H1 (cell line): ENCODE results near the gene F3. TPM values are rescaled to one million over a fixed set of nuclear protein-coding genes. Genes with fewer than 3 reads are reported as not detected.

ENCODE experiments used
- CTCF ChIA-PET: fragments of 300-600 bp; sonication (Branson Sonifier 250); formaldehyde crosslinking; loops from one replicate; lab custom pipeline; 2021; ENCODE audit not compliant: partially characterized antibody; lab: Charles Lee
- POLR2A ChIA-PET: fragments of 300-600 bp; sonication (Branson Sonifier 250); formaldehyde crosslinking; loops from one replicate; lab custom pipeline; 2021; ENCODE audit warnings: inconsistent platforms; ENCODE audit not compliant: partially characterized antibody; lab: Charles Lee
- DNase-seq, 2 experiments: peaks; one replicate each; pipeline versions ENCODE4 v3.0.0 to v3.0.0-alpha.2; 2010 to 2022; ENCODE audit warnings: low spot score in 2 of 2, low read depth in 1 of 2, mixed read lengths in 1 of 2
- FAIRE-seq: peaks from 2 replicates; lab custom pipeline; 2011; peaks lifted over from hg19 to GRCh38; lab: Jason Lieb, UNC
- H2AFZ ChIP-seq: 2 replicates; pipeline ENCODE4 v1.8.1; 2012; ENCODE audit warnings: low read length, inconsistent platforms
- H2AK5ac ChIP-seq: 2 replicates; pipeline ENCODE4 v1.6.1; 2013; ENCODE audit warnings: low read depth, low read length
- H2BK120ac ChIP-seq: replicated peaks from 2 replicates; pipeline ENCODE3; 2013; ENCODE audit warnings: low read depth, low read length, inconsistent platforms
- H2BK12ac ChIP-seq: 2 replicates; pipeline ENCODE4 v1.6.1; 2013; ENCODE audit warnings: low read depth, low read length
- H2BK15ac ChIP-seq: 2 replicates; pipeline ENCODE4 v1.6.1; 2013; ENCODE audit warnings: low read length
- H2BK20ac ChIP-seq: 2 replicates; pipeline ENCODE4 v1.6.1; 2013; ENCODE audit warnings: low read length
- H2BK5ac ChIP-seq: 2 replicates; pipeline ENCODE4 v1.6.1; 2013; ENCODE audit warnings: low read depth, low read length
- H3K14ac ChIP-seq: 2 replicates; pipeline ENCODE4 v1.6.1; 2013; ENCODE audit warnings: inconsistent platforms; ENCODE audit not compliant: insufficient read length
- H3K18ac ChIP-seq: 2 replicates; pipeline ENCODE4 v1.6.1; 2013; ENCODE audit warnings: low read length; ENCODE audit errors: extremely low read depth
- H3K23ac ChIP-seq: 2 replicates; pipeline ENCODE4 v1.6.1; 2013; ENCODE audit warnings: inconsistent platforms; ENCODE audit not compliant: insufficient read length
- H3K23me2 ChIP-seq: 2 replicates; pipeline ENCODE4 v1.6.1; 2013; ENCODE audit warnings: low read depth, low read length
- H3K27ac ChIP-seq: 2 replicates; pipeline ENCODE4 v1.6.1; 2011; ENCODE audit warnings: low read depth, low read length, inconsistent platforms
- H3K27me3 ChIP-seq, 4 experiments: replicated peaks in 1 of 4; 1 replicate in 1 of 4; 2 replicates in 3 of 4; pipeline versions ENCODE4 v1.6.1 to v1.8.1; 2011 to 2013; ENCODE audit warnings: low read length in 3 of 4, mild to moderate bottlenecking in 3 of 4, inconsistent platforms in 2 of 4, mixed read lengths in 2 of 4, moderate library complexity in 1 of 4; ENCODE audit not compliant: control insufficient read depth in 3 of 4, insufficient read depth in 3 of 4; ENCODE audit errors: extremely low read depth in 1 of 4
- H3K36me3 ChIP-seq, 4 experiments: 2 replicates each; pipeline versions ENCODE4 v1.6.1 to v1.8.1; 2011 to 2013; ENCODE audit warnings: mild to moderate bottlenecking in 4 of 4, low read length in 3 of 4, moderate library complexity in 2 of 4, control low read depth in 1 of 4, inconsistent platforms in 1 of 4; ENCODE audit not compliant: insufficient read depth in 4 of 4, control insufficient read depth in 2 of 4
- H3K4ac ChIP-seq: replicated peaks from 2 replicates; pipeline ENCODE3; 2013; ENCODE audit warnings: low read length, low read depth, mixed read lengths, inconsistent platforms; ENCODE audit not compliant: insufficient read length
- H3K4me1 ChIP-seq, 4 experiments: replicated peaks in 1 of 4; 1 replicate in 1 of 4; 2 replicates in 3 of 4; pipeline versions ENCODE4 v1.6.1 to v1.8.1; 2011 to 2013; ENCODE audit warnings: low read length in 3 of 4, inconsistent platforms in 2 of 4, mixed read lengths in 1 of 4; ENCODE audit not compliant: insufficient read depth in 4 of 4, control insufficient read depth in 3 of 4
- H3K4me2 ChIP-seq, 2 experiments: 2 replicates each; pipeline versions ENCODE4 v1.6.1 to v1.8.1; 2011 to 2013; ENCODE audit warnings: low read depth in 2 of 2, low read length in 2 of 2, control low read depth in 1 of 2, inconsistent platforms in 1 of 2, mild to moderate bottlenecking in 1 of 2; ENCODE audit not compliant: insufficient read depth in 1 of 2
- H3K4me3 ChIP-seq, 4 experiments: fragments of 200-600, 300-600 bp in 1 of 4; sonication (generic), shearing (Covaris generic), sonication (Bioruptor Twin) in 1 of 4; 2 replicates each; pipeline versions ENCODE4 v1.5.1 to v1.8.1; 2011 to 2016; ENCODE audit warnings: low read length in 4 of 4, low read depth in 3 of 4, control low read depth in 2 of 4, inconsistent platforms in 2 of 4, mild to moderate bottlenecking in 2 of 4, mixed read lengths in 1 of 4, moderate library complexity in 1 of 4; ENCODE audit not compliant: insufficient read depth in 2 of 4; ENCODE audit errors: extremely low read depth in 1 of 4
- H3K56ac ChIP-seq: replicated peaks from 2 replicates; pipeline ENCODE3; 2013; ENCODE audit warnings: low read depth, mild to moderate bottlenecking, mixed read lengths, low read length, inconsistent platforms; ENCODE audit not compliant: insufficient read length
- H3K79me1 ChIP-seq: 2 replicates; pipeline ENCODE4 v1.6.1; 2013; ENCODE audit warnings: low read depth, low read length, control low read depth
- H3K79me2 ChIP-seq, 2 experiments: 2 replicates each; pipeline versions ENCODE4 v1.6.1 to v1.8.1; 2012 to 2013; ENCODE audit warnings: low read length in 2 of 2, mild to moderate bottlenecking in 2 of 2, inconsistent platforms in 1 of 2; ENCODE audit not compliant: insufficient read depth in 2 of 2, control insufficient read depth in 1 of 2
- H3K9ac ChIP-seq, 4 experiments: replicated peaks in 1 of 4; 1 replicate in 1 of 4; 2 replicates in 3 of 4; pipeline versions ENCODE4 v1.6.1 to v1.8.1; 2011 to 2013; ENCODE audit warnings: low read depth in 3 of 4, low read length in 3 of 4, control low read depth in 2 of 4, mild to moderate bottlenecking in 2 of 4, moderate library complexity in 2 of 4, inconsistent platforms in 1 of 4; ENCODE audit errors: extremely low read depth in 1 of 4
- H3K9me3 ChIP-seq, 2 experiments: 2 replicates each; pipeline versions ENCODE4 v1.6.1 to v1.8.1; 2012 to 2013; ENCODE audit warnings: mild to moderate bottlenecking in 2 of 2, moderate library complexity in 2 of 2, control low read depth in 1 of 2, inconsistent platforms in 1 of 2, low read depth in 1 of 2, low read length in 1 of 2, mixed read lengths in 1 of 2; ENCODE audit not compliant: insufficient read depth in 2 of 2
- H4K20me1 ChIP-seq, 2 experiments: replicated peaks in 1 of 2; 2 replicates each; pipeline versions ENCODE3 to v1.8.1; 2011 to 2013; ENCODE audit warnings: inconsistent platforms in 2 of 2, low read length in 2 of 2, mild to moderate bottlenecking in 1 of 2; ENCODE audit not compliant: insufficient read depth in 2 of 2, control insufficient read depth in 1 of 2
- H4K5ac ChIP-seq: 2 replicates; pipeline ENCODE4 v1.6.1; 2013; ENCODE audit warnings: low read length, low read depth, mixed read lengths, inconsistent platforms; ENCODE audit not compliant: insufficient read length
- H4K8ac ChIP-seq: 2 replicates; pipeline ENCODE4 v1.8.0; 2013; ENCODE audit warnings: mild to moderate bottlenecking, moderate library complexity, low read length, inconsistent platforms; ENCODE audit not compliant: insufficient read depth; ENCODE audit errors: extremely low read depth
- H4K91ac ChIP-seq: replicated peaks from 2 replicates; pipeline ENCODE3; 2013; ENCODE audit warnings: low read length, mixed read lengths, inconsistent platforms; ENCODE audit not compliant: insufficient read length
- GTF2F1 ChIP-seq: IDR thresholded peaks from 2 replicates; pipeline ENCODE4 v1.6.1; 2012; ENCODE audit warnings: low read depth, low read length, improper control_type of control experiment, borderline replicate concordance
- SRF ChIP-seq: IDR thresholded peaks from 2 replicates; pipeline ENCODE4 v1.6.1; 2011; ENCODE audit warnings: mild to moderate bottlenecking, low read depth, low read length, moderate library complexity
- SUZ12 ChIP-seq: fragments of 200-600 bp; sonication (generic); IDR thresholded peaks from 2 replicates; pipeline ENCODE4 v1.6.1; 2012; ENCODE audit warnings: mild to moderate bottlenecking, inconsistent platforms, low read length, moderate library complexity, mixed read lengths
- WGBS, 2 experiments: shearing (Covaris generic) in 1 of 2; methylation state at CpG; one replicate each; pipeline versions ENCODE4 v1.1.6 to v1.1.7; 2013 to 2015; ENCODE audit warnings: low lambda C conversion rate in 2 of 2, mixed read lengths in 2 of 2, inconsistent platforms in 1 of 2, low coverage in 1 of 2, missing lambda C conversion rate in 1 of 2; ENCODE audit not compliant: insufficient replicate concordance in 2 of 2, insufficient coverage in 1 of 2, insufficient read length in 1 of 2; ENCODE audit errors: extremely low coverage in 1 of 2, missing lambda C conversion rate in 1 of 2; 5-methylcytosine and 5-hydroxymethylcytosine counted together
- polyA plus RNA-seq, 7 experiments: library from polyadenylated mRNA; depleted of rRNA in 3 of 7; stranded (reverse) in 5 of 7; unstranded in 2 of 7; fragments of >200 nt in 5 of 7; fragments of 200-250 nt in 2 of 7; gene quantifications; 1 replicate in 5 of 7; 2 replicates in 1 of 7; 4 replicates in 1 of 7; pipeline versions ENCODE4 v1.2.1 to v1.2.3, GENCODE V29; 2011 to 2013; ENCODE audit warnings: missing spikeins in 2 of 7, mixed read lengths in 2 of 7
- total RNA-seq: library from RNA; stranded (reverse); fragmentation: NEBNext Ultra II Directional; extraction: Animal tissue kit (Norgen Biotek cat#: 25700); gene quantifications from 2 replicates; pipeline ENCODE4 v1.2.1, GENCODE V29; 2021
- TF ChIP-seq, protein P1 (sequence below), 3 experiments: IDR thresholded peaks; 1 replicate in 2 of 3; 2 replicates in 1 of 3; pipeline versions ENCODE4 v1.5.1 to v1.6.1; 2011; ENCODE audit warnings: low read length in 3 of 3, mild to moderate bottlenecking in 3 of 3, inconsistent platforms in 2 of 3, low read depth in 1 of 3, moderate library complexity in 1 of 3; ENCODE audit not compliant: insufficient read depth in 1 of 3; ENCODE audit errors: control extremely low read depth in 1 of 3

Gene F3
- total and polyA plus RNA-seq, 2 of the 8 experiments (the other 6 are each of a cell fraction or from before 2014, with no cell fraction given): 2.6 to 8.6 TPM

- whole genome bisulfite sequencing, 2 experiments: 88% methylated on average over 5 of the region's 5 CpGs; no CpG with 5 or more reads in 1 of the 2 experiments
- CTCF ChIA-PET: interaction anchor here (0.6 to 1.3 kb wide), 7 partner anchors 10 to 592 kb away, joined by 3 read pairs; no protein-coding TSS in a partner anchor
- no peak for FAIRE-seq
- H3K56ac ChIP-seq: no peak overlapping the region
- H3K27me3 ChIP-seq: 0 out of 7 replicates have a peak, but pooled peaks cover 0 to 2% (median 0%) of the 10 kb centered on the region in 4 experiments
- no peak overlapping the region for H3K4me2 ChIP-seq
- H3K4me3 ChIP-seq: no peak overlapping the region
- no peak overlapping the region for H2AFZ ChIP-seq
- H3K9me3 ChIP-seq: no peaks in the 10 kb centered on the region
- no peak overlapping the region for H3K23ac ChIP-seq
- DNase-seq: no peak
- no peak overlapping the region for H2BK12ac ChIP-seq
- no peaks in the 10 kb centered on the region for H3K79me2 ChIP-seq
- H4K91ac ChIP-seq: no peak overlapping the region
- H3K36me3 ChIP-seq: no peaks in the 10 kb centered on the region
- no peak overlapping the region for H2BK5ac ChIP-seq
- no peaks in the 10 kb centered on the region for H3K23me2 ChIP-seq
- no peak overlapping the region for H3K9ac ChIP-seq
- H3K18ac ChIP-seq: no peak overlapping the region
- POLR2A ChIA-PET: no interaction called here
- H3K79me1 ChIP-seq: no peaks in the 10 kb centered on the region
- no peak overlapping the region for H2AK5ac ChIP-seq
- no peak overlapping the region for H3K27ac ChIP-seq
- peaks cover 11 to 21% (median 13%) of the 10 kb centered on the region in 4 experiments for H3K4me1 ChIP-seq
- no peaks in the 10 kb centered on the region for H4K20me1 ChIP-seq
- TF ChIP-seq, protein P1, sequence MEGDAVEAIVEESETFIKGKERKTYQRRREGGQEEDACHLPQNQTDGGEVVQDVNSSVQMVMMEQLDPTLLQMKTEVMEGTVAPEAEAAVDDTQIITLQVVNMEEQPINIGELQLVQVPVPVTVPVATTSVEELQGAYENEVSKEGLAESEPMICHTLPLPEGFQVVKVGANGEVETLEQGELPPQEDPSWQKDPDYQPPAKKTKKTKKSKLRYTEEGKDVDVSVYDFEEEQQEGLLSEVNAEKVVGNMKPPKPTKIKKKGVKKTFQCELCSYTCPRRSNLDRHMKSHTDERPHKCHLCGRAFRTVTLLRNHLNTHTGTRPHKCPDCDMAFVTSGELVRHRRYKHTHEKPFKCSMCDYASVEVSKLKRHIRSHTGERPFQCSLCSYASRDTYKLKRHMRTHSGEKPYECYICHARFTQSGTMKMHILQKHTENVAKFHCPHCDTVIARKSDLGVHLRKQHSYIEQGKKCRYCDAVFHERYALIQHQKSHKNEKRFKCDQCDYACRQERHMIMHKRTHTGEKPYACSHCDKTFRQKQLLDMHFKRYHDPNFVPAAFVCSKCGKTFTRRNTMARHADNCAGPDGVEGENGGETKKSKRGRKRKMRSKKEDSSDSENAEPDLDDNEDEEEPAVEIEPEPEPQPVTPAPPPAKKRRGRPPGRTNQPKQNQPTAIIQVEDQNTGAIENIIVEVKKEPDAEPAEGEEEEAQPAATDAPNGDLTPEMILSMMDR (IDR thresholded peaks at IDR 0.05; ENCODE audit: control extremely low read depth in 1 of 3, insufficient read depth in 1 of 3, low read depth in 1 of 3, low read length in 3 of 3): no peak
- TF ChIP-seq SRF: no peak
- no peak for TF ChIP-seq SUZ12
- no peak for TF ChIP-seq GTF2F1
- H2BK120ac ChIP-seq: no peak overlapping the region
- H3K14ac ChIP-seq: no peak overlapping the region
- no peak overlapping the region for H4K8ac ChIP-seq
- no peak overlapping the region for H3K4ac ChIP-seq
- no peak overlapping the region for H2BK15ac ChIP-seq
- H4K5ac ChIP-seq: no peak overlapping the region
- no peak overlapping the region for H2BK20ac ChIP-seq
These were observed 13.5 kb upstream of the F3 start for GRCh38 chr1:94555091-94555490.
